ENCODE measurements around the gene FRY.

Gene FRY

DNA sequence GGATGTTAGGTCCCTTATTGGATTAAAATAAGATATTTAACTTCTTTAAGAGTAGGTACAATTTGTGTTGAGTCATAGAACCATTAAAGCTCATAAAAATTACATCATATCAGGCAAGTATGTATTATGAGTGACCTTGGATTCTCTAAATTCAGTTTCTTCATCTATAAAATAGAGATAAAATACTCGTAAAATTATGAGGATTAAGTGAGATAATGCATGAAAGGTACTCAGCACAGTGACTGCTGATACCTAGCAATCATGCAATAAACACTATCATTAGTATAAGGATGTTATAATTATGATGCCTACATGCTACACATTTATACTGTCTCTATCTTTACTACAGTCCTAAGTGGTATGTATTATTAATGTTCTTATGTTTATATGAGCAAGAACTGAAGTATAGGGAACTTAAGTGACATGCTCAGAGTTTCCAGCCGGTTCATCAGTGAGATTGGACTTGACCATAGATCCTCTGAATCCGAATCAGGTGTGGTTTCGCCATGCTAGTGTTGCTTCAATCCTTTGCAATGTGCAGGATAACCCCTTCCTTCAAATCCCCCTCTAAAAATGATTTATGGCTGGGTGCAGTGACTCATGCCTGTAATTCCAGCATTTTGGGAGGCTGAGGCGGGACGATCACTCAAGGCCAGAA, 22.9 kb upstream of the FRY start:
- no peak overlapping the region for H3K27ac ChIP-seq
- TF ChIP-seq, protein P1, sequence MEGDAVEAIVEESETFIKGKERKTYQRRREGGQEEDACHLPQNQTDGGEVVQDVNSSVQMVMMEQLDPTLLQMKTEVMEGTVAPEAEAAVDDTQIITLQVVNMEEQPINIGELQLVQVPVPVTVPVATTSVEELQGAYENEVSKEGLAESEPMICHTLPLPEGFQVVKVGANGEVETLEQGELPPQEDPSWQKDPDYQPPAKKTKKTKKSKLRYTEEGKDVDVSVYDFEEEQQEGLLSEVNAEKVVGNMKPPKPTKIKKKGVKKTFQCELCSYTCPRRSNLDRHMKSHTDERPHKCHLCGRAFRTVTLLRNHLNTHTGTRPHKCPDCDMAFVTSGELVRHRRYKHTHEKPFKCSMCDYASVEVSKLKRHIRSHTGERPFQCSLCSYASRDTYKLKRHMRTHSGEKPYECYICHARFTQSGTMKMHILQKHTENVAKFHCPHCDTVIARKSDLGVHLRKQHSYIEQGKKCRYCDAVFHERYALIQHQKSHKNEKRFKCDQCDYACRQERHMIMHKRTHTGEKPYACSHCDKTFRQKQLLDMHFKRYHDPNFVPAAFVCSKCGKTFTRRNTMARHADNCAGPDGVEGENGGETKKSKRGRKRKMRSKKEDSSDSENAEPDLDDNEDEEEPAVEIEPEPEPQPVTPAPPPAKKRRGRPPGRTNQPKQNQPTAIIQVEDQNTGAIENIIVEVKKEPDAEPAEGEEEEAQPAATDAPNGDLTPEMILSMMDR (conservative IDR thresholded peaks at IDR 0.05), result no peak
- TF ChIP-seq ZFX (IDR thresholded peaks at IDR 0.05), result no peak

DNA sequence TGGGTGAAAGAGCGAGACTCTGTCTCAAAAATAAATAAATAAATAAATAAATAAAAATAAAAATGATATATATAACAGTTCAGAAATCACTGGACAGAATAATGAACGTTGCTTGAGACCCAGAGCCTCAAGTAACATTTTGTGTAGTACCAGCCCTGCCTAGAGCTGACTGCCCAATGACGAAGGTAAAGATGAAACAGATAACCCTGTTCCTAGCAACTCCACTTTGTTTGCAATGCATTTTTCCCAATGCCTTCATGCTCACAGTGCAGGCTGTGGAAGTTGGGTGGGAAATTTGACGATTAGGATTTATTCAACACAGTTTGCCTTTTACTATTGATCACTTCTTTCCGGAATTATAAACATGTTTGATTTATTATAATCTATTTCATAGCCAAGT, 22.2 kb upstream of the FRY start:
- no peak overlapping the region for H3K27ac ChIP-seq
- TF ChIP-seq, protein P1 (conservative IDR thresholded peaks at IDR 0.05), result no peak
- no peak for TF ChIP-seq ZFX (IDR thresholded peaks at IDR 0.05)

DNA sequence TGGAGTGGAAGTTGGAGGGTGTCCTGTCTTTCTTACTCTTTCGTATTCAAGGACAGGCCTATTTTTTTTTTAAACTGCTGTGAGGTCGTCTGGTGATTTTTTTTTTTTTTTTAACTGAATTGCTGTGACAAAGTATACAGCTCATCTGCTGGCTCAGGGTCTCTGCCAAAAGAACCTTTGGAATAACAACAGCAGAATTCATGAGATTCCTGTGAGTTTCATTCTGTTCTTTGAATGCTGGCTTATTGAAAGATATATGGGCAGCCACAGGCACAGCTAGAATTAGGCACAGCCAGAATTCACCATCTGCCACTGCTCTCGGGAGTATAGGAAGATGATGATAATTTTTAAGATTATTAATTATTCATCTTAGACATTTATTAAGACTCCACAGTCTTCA, 21.4 kb upstream of the FRY start:
- H3K27ac ChIP-seq, result no peak overlapping the region
- TF ChIP-seq, protein P1 (conservative IDR thresholded peaks at IDR 0.05), result no peak
- TF ChIP-seq ZFX (IDR thresholded peaks at IDR 0.05), result no peak

DNA sequence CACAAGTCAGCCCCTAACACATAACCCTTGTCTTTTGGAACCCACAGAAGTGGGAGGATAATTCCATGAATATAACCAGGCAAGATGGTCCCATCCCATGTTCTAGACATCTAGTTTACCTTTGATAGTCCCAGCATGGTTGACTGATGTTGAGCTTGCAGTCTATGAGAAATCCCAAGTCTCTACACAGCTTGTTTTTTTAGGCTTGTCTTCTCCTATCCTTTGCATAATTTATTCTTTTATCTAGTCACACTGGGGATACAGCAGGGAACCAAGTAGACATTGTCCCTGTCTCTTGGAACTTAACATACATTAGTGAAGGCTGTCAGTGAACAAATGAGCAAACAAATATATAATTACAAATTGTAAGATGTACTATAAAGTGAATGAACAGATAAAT, 19.6 kb upstream of the FRY start:
- TF ChIP-seq, protein P1 (conservative IDR thresholded peaks at IDR 0.05), result no peak
- no peak for TF ChIP-seq ZFX (IDR thresholded peaks at IDR 0.05)
- no peak overlapping the region for H3K27ac ChIP-seq

DNA sequence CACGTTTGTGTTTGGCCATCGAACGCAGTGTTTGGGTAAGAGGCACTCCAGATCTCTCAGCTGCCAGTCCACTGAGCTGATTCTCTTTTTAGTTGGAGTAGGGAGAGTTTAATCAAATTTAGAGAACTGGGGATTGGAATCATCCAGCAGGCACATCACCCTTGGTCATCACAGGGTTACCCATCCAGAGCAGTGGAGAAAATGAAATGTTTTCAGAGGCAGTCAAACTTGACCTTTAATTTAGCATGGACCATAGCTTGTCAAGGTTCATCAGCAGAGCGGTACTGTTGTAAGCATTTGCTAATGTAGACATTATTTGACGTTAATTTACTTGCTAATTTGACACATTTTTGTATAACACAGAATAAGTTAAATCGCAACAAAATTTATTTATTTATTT, 18.4 kb upstream of the FRY start:
- TF ChIP-seq ZFX (IDR thresholded peaks at IDR 0.05), result no peak
- TF ChIP-seq, protein P1 (conservative IDR thresholded peaks at IDR 0.05), result no peak
- no peak overlapping the region for H3K27ac ChIP-seq

DNA sequence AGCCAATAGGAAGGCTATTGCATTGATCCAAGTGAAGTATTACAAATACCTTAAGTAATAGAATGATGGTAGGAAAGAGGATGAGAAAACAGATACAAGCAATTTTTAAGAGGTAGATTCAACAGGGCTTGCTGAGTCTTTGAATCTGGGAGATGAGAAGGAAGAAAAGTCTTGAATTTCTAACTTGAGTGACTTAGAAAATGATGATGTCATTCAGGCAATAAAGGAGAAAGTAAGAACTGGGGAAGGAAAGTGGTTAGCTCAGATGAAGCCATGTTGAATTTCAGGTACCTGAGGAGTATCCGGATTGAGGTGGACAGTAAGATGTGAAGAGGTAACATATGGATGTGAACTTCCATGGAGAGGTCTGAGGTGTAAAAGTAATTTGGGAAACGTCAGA, 15.5 kb upstream of the FRY start:
- TF ChIP-seq, protein P1 (conservative IDR thresholded peaks at IDR 0.05), result no peak
- no peak for TF ChIP-seq ZFX (IDR thresholded peaks at IDR 0.05)

DNA sequence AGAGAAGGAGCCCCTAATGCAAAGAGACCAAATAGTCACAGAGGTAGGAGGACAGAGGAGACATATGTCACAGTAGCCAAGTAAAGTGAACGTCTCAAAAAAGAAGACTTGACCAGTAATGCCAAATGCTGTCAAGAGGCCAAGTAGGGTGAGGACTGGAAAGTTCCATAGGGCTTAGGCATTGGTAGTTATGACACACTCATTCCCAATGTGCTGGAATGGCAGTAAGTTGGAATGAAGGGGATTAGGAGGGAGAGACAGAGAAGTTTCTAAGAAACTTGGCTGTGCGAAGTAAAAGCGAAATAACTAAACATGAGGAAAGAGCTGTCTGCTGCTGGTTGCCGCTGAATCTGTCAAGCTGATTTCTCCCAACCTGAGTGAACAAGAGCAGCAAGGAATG, 14.9 kb upstream of the FRY start:
- TF ChIP-seq, protein P1 (conservative IDR thresholded peaks at IDR 0.05), result no peak
- no peak for TF ChIP-seq ZFX (IDR thresholded peaks at IDR 0.05)
- no peak overlapping the region for H3K27ac ChIP-seq

More for the DNA sequence above, 15.5 kb upstream of the FRY start:
- H3K27ac ChIP-seq, result no peak overlapping the region

Measured in C4-2B (cell line).